Keratinocyte (primary cell): Measurements from ENCODE around the gene PHACTR1. TPM values are rescaled to one million over a fixed set of nuclear protein-coding genes. Genes with fewer than 3 reads are reported as not detected.

Experiments
- DNase-seq: peaks from one replicate; pipeline ENCODE4 v3.0.0-alpha.2; 2011; ENCODE audit warnings: low read depth, missing footprints, low spot score
- FAIRE-seq: peaks from 2 replicates; lab custom pipeline; 2011; peaks lifted over from hg19 to GRCh38; lab: Jason Lieb, UNC
- H2AFZ ChIP-seq: 2 replicates; pipeline ENCODE4 v1.6.0; 2012; ENCODE audit warnings: low read length, control low read depth, inconsistent platforms; ENCODE audit not compliant: control insufficient read depth
- H3K27ac ChIP-seq: 2 replicates; pipeline ENCODE4 v1.5.1; 2011; ENCODE audit warnings: low read length; ENCODE audit not compliant: control insufficient read depth, insufficient read depth
- H3K27me3 ChIP-seq: 3 replicates; pipeline ENCODE4 v1.6.0; 2011; ENCODE audit warnings: low read length; ENCODE audit not compliant: control insufficient read depth, insufficient read depth; ENCODE audit errors: extremely low read depth
- H3K36me3 ChIP-seq, 2 experiments: 2 replicates in 1 of 2; 3 replicates in 1 of 2; pipeline ENCODE4 v1.5.1; 2011; ENCODE audit warnings: low read length in 2 of 2, mild to moderate bottlenecking in 1 of 2; ENCODE audit not compliant: control insufficient read depth in 2 of 2, insufficient read depth in 2 of 2; ENCODE audit errors: extremely low read depth in 1 of 2
- H3K4me1 ChIP-seq: 3 replicates; pipeline ENCODE4 v1.5.1; 2011; ENCODE audit warnings: low read length; ENCODE audit not compliant: control insufficient read depth, insufficient read depth; ENCODE audit errors: extremely low read depth
- H3K4me2 ChIP-seq: 3 replicates; pipeline ENCODE4 v1.6.0; 2011; ENCODE audit warnings: low read depth, low read length; ENCODE audit not compliant: control insufficient read depth, insufficient read depth; ENCODE audit errors: extremely low read depth
- H3K4me3 ChIP-seq, 3 experiments: fragments of 200-600 bp in 1 of 3; sonication (generic) in 1 of 3; 2 replicates in 2 of 3; 3 replicates in 1 of 3; pipeline ENCODE4 v1.5.1; 2011 to 2016; ENCODE audit warnings: low read length in 3 of 3, mild to moderate bottlenecking in 3 of 3, control low read depth in 2 of 3, inconsistent platforms in 1 of 3, low read depth in 1 of 3, mixed read lengths in 1 of 3, mixed run types in 1 of 3, moderate library complexity in 1 of 3; ENCODE audit not compliant: control insufficient read depth in 2 of 3, insufficient read depth in 2 of 3; ENCODE audit errors: extremely low read depth in 1 of 3
- H3K79me2 ChIP-seq: 2 replicates; pipeline ENCODE4 v1.6.0; 2012; ENCODE audit warnings: low read length; ENCODE audit not compliant: control insufficient read depth, insufficient read depth
- H3K9ac ChIP-seq: 3 replicates; pipeline ENCODE4 v1.6.0; 2011; ENCODE audit warnings: low read length; ENCODE audit not compliant: control insufficient read depth, insufficient read depth; ENCODE audit errors: extremely low read depth
- H3K9me1 ChIP-seq: 3 replicates; pipeline ENCODE4 v1.6.0; 2011; ENCODE audit warnings: low read length; ENCODE audit not compliant: control insufficient read depth, insufficient read depth; ENCODE audit errors: extremely low read depth
- H3K9me3 ChIP-seq: 2 replicates; pipeline ENCODE4 v1.5.1; 2012; ENCODE audit warnings: low read depth, low read length; ENCODE audit not compliant: control insufficient read depth
- H4K20me1 ChIP-seq: 3 replicates; pipeline ENCODE4 v1.6.0; 2011; ENCODE audit warnings: low read length; ENCODE audit not compliant: control insufficient read depth, insufficient read depth; ENCODE audit errors: extremely low read depth
- EZH2 ChIP-seq: IDR thresholded peaks from one replicate; pipeline ENCODE4 v1.6.1; 2012; ENCODE audit warnings: inconsistent platforms, mild to moderate bottlenecking, low read length, moderate library complexity
- dilution Hi-C: fragments of 300-500 bp; cut with MboI; formaldehyde crosslinking; loops from one replicate; pipeline ENCODE4 v1.7.0; 2020; ENCODE audit warnings: low sequenced_read_pairs; ENCODE audit not compliant: extremely low pct_ligation_motif_present
- polyA plus RNA-seq, 5 experiments: library from polyadenylated mRNA; depleted of rRNA in 3 of 5; stranded (reverse) in 3 of 5; stranded (forward) in 1 of 5; unstranded in 1 of 5; fragments of >200 nt; gene quantifications; 1 replicate in 1 of 5; 2 replicates in 3 of 5; 3 replicates in 1 of 5; pipeline versions ENCODE4 v1.2.1 to v1.2.3, GENCODE V29; 2011 to 2012; ENCODE audit warnings: missing spikeins in 2 of 5, low read depth in 1 of 5, low replicate concordance in 1 of 5
- TF ChIP-seq, protein P1 (sequence below), 3 experiments: IDR thresholded peaks in 1 of 3; conservative IDR thresholded peaks in 1 of 3; optimal IDR thresholded peaks in 1 of 3; 2 replicates in 2 of 3; 3 replicates in 1 of 3; pipeline versions ENCODE3 to v1.5.1; 2011; ENCODE audit warnings: low read length in 3 of 3, mild to moderate bottlenecking in 3 of 3, moderate library complexity in 2 of 3, control low read depth in 1 of 3, inconsistent platforms in 1 of 3; ENCODE audit not compliant: insufficient read depth in 2 of 3; ENCODE audit errors: extremely low read depth in 1 of 3

The PHACTR1 gene
- polyA plus RNA-seq, 1 donor (not counting 4 experiments of a cell fraction or from before 2014, with no cell fraction given): 0.22 TPM

- Histone ChIP-seq H3K4me1 (no peaks in the 10 kb centered on the region), H3K79me2 (no peaks in the 10 kb centered on the region), H3K4me2 (no peak overlapping the region), H3K27ac (no peak overlapping the region), H3K4me3 (no peak overlapping the region), H2AFZ (no peak overlapping the region), H4K20me1 (no peaks in the 10 kb centered on the region), H3K36me3 (no peaks in the 10 kb centered on the region), H3K9me1 (no peaks in the 10 kb centered on the region), H3K9me3 (no peaks in the 10 kb centered on the region), H3K9ac (no peak overlapping the region), H3K27me3 (no peaks in the 10 kb centered on the region)
- TF ChIP-seq, protein P1, sequence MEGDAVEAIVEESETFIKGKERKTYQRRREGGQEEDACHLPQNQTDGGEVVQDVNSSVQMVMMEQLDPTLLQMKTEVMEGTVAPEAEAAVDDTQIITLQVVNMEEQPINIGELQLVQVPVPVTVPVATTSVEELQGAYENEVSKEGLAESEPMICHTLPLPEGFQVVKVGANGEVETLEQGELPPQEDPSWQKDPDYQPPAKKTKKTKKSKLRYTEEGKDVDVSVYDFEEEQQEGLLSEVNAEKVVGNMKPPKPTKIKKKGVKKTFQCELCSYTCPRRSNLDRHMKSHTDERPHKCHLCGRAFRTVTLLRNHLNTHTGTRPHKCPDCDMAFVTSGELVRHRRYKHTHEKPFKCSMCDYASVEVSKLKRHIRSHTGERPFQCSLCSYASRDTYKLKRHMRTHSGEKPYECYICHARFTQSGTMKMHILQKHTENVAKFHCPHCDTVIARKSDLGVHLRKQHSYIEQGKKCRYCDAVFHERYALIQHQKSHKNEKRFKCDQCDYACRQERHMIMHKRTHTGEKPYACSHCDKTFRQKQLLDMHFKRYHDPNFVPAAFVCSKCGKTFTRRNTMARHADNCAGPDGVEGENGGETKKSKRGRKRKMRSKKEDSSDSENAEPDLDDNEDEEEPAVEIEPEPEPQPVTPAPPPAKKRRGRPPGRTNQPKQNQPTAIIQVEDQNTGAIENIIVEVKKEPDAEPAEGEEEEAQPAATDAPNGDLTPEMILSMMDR (optimal IDR thresholded peaks at IDR 0.05 in 1 of 3, IDR thresholded peaks at IDR 0.05 in 1 of 3, conservative IDR thresholded peaks at IDR 0.05 in 1 of 3; ENCODE audit: extremely low read depth in 1 of 3, insufficient read depth in 2 of 3, low read length in 3 of 3): no peak
- TF ChIP-seq EZH2: no peak
- no peak for FAIRE-seq
- no peak for DNase-seq
- dilution Hi-C loops: no loop called here
Observed at GRCh38 chr6:12990162-12990561, 273.6 kb downstream of the PHACTR1 start.

DNA sequence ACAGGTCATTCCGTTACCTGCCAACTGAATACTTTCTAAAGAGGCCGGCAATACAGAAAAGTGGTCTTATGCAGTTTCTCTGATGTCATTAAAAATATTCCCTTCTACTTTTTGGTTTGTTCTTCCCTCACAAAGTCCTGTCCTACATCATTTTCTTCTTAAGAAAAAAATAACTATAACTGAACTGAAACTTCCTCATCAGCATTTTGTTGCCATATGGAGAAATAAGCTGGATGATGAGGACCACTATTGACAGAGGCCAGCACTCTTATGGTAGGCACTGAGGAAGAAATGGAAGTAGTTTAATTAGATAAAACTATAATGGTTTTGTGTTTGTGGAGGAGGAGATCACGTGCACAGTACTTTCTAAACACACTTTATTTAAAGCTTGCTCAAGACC, 274.9 kb downstream of the PHACTR1 start:
- Histone ChIP-seq H3K36me3 (no peaks in the 10 kb centered on the region), H3K9ac (no peak overlapping the region), H3K79me2 (no peaks in the 10 kb centered on the region), H3K4me1 (no peaks in the 10 kb centered on the region), H3K27me3 (no peaks in the 10 kb centered on the region), H3K4me2 (no peak overlapping the region), H3K9me1 (no peaks in the 10 kb centered on the region), H2AFZ (no peak overlapping the region), H3K9me3 (no peaks in the 10 kb centered on the region), H3K4me3 (no peak overlapping the region), H3K27ac (no peak overlapping the region), H4K20me1 (no peaks in the 10 kb centered on the region)
- FAIRE-seq (no peak), DNase-seq (no peak)
- dilution Hi-C loops: no loop called here
- TF ChIP-seq, protein P1 (optimal IDR thresholded peaks at IDR 0.05 in 1 of 3, IDR thresholded peaks at IDR 0.05 in 1 of 3, conservative IDR thresholded peaks at IDR 0.05 in 1 of 3; ENCODE audit: extremely low read depth in 1 of 3, insufficient read depth in 2 of 3, low read length in 3 of 3): no peak
- TF ChIP-seq EZH2: no peak
